GM18520 (cell line): ENCODE results near the gene ARL16.

Experiments
- ATAC-seq: cut with Tn5 transposase; IDR thresholded peaks from one replicate; pipeline ENCODE4 v1.9.1; 2021; ENCODE audit not compliant: unreplicated experiment

ARL16 gene, protein sequence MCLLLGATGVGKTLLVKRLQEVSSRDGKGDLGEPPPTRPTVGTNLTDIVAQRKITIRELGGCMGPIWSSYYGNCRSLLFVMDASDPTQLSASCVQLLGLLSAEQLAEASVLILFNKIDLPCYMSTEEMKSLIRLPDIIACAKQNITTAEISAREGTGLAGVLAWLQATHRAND

DNA sequence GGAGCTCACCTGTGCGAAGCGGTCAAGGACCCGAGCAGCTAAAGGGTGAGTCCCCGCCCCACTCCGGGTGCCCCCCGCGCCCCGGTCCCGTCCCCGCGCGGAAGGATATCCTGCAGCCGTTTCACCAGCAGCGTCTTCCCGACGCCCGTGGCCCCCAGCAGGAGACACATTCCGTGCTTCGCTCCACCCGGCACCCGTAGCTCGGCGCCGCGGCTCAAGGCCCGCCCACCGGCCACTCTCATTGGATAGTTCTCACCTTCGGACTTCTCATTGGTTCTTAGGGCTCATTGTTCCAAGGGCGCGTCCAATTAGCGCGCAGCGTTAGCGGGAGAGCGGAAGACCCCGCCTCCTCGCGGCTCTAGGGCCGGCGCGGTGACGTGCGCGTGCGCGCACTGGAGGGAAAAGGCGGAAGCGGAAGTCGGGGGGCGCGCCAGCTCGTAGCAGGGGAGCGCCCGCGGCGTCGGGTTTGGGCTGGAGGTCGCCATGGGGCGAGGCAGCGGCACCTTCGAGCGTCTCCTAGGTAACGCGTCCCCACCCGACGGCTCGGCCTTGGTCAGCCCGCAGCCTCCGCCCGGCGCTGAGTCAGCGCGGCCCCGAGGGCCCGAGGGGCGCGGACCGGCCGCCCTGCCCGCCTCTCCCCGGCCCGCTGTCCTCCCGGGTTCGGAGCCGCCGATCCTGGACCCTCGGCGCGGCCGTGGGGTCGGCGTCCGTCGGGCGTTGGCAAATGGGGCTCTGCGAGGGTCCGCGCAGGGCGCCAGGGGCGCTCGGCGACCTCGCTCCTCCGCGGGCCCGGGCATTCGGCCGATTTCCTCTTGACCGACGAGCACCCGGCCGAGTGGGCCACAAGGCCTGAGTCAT is at the start of gene ARL16, which contains the start of gene HGS:
TSS of gene ARL16 (minus strand) at position 214 of the 858 bp plus-strand sequence. CDS start at position 170, 44 bp downstream.
TSS of gene HGS (plus strand) at position 428 of the 858 bp plus-strand sequence. CDS start at position 484, 56 bp downstream.
- ATAC-seq: peak; percentile 93

- ATAC-seq: no peak
These were observed 43.9 kb upstream of the ARL16 start for GRCh38 chr17:81727324-81728031.

GRCh38 chr17:81726004-81726403 is 42.4 kb upstream of the ARL16 start:
- ATAC-seq: no peak

- ATAC-seq: no peak
These were observed 41.8 kb upstream of the ARL16 start for GRCh38 chr17:81725439-81725838.

DNA sequence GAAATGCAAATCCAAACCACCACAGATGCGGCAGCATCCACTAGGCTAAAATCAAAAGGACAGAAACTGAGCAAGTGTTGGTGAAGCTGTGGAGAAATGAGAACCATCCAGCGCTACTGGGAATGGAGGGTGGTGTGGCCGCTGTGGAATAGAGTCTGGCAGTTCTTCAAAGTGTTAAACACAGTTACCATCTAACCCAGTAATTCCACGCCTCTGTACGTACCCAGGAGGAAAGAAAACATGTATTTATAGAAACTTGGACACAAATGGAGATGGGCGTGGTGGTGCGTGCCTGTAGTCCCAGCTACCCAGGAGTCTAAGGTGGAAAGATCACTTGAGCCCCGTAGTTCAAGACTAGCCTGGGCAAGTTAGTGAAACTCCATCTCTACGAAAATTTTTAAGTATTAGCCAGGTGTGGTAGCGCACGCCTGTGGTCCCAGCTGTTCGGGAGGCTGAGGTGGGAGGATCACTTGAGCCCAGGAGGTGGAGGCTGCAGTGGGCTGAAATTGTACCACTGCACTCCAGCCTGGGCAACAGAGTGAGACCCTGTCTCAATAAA is 40.1 kb upstream of the ARL16 start:
- ATAC-seq: no peak

GRCh38 chr17:81722184-81723120 is 38.9 kb upstream of the ARL16 start:
- ATAC-seq: no peak

DNA sequence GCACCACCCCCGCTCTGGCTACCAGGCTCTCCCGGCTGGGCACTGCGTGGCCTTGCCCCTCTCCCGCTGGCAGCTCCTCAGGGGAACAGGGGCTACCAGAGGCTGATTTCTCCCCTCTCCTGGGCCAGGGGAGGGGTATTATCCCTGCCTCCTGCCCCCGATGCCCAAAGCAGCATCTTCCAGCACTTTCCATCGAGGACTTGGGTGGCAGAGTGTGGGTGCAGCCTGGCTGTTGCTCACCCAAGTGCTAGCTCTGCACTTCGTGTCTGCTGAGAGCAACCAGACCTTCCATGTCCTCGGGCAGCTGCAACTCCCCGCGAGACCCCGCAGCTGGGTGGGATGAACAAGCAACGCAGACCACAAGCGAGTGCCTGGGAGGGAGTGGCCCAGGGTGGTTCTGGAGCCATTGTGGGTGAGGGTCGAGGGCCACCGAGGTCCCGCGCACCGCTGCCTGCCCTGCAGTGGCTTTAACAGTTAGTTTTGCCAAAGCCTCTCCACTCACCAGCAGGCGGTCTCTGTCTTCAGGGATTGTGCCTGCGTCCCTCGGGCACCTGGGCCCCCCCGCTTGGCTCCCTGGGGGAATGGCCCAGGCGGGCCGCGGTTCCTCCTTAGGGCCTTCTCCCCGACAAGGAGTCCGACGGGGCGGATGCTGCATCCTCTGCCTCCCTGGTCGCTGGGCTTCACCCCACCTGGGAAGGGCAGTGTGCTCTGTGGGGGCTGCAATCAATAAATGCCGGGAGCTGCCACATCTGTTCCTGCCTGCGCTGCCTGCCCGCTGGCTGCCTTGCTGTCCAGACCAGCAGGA is 36.9 kb upstream of the ARL16 start:
- ATAC-seq: no peak

- no peak for ATAC-seq
These were observed 36.0 kb upstream of the ARL16 start for GRCh38 chr17:81719410-81720266.

DNA sequence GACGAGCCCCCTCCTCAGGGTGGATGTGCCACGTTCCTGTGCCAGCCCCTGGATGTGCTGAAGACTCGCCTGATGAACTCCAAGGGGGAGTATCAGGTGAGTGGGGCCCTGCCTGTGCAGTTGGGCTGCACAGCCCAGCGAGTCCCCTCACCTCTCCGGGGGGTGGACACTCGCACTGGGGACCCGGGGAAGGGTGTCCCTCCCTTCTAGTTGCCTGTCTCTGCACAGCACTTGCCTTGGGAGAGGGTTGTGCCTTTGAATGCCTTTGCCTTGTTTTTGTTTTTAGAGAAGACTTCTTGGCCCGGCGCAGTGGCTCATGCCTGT is 34.1 kb upstream of the ARL16 start:
- no peak for ATAC-seq

- ATAC-seq: no peak
These were observed 33.6 kb upstream of the ARL16 start for GRCh38 chr17:81717049-81717765.

GRCh38 chr17:81716674-81716996 is 33.0 kb upstream of the ARL16 start:
- ATAC-seq: no peak

DNA sequence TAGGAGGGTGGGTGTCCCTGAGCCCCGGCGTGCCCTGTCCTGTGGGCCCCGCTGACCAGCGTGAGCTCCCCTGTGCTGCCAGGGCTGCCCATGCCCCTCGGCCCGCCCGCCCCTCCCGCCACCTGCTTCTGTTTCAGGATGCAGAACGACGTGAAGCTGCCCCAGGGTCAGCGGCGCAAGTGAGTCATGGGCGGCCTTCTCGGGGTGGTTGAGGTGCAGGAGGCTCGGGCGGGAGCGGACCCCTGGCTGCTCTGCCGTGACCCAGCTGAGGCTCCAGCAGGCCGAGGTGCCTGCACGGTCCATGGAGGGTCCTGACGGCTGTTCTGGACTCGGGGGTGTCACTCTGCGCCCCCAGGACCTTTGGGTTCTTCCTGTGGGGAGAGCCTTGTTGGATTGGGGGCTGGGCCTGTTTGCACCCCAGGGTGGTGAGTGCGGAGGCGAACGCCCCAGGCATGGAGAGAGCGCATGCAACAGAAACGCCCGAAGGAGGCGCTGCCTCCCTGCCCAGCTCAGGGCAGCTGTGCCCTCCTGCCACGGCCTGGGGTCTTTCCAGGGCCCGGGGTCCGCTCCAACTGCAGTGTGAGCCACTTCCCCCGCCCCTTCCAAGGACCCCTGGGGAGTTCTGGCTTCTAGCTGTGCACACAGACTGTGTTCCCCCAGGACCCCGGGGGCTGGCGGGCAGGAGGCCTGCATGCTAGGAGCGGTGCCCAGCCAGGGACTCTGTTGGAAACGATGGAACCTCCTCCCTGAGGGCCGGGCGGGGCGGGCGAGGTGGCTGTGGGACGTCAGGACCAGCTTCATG is 32.5 kb upstream of the ARL16 start:
- no peak for ATAC-seq

- ATAC-seq: no peak
These were observed 31.7 kb upstream of the ARL16 start for GRCh38 chr17:81715107-81715871.

- no peak for ATAC-seq
These were observed 31.0 kb upstream of the ARL16 start for GRCh38 chr17:81714412-81715106.

- ATAC-seq: no peak
These were observed 30.2 kb upstream of the ARL16 start for GRCh38 chr17:81713556-81714411.
